SK-N-SH treated with all-trans-retinoic acid at 6 μM for 48 hours (cell line): ENCODE results near the gene CNPY1.
A peak's percentile ranks its signal among the peaks of the same experiment; 100 is the strongest.

Source experiments
- ATAC-seq: fragments of 200-7000 bp; cut with Tn5 transposase; 3 replicates; pipeline ENCODE4 v1.9.1; 2020; ENCODE audit warnings: mild to moderate bottlenecking, moderate library complexity
- ARNTL ChIP-seq: fragments of 450-650 bp; formaldehyde crosslinking; IDR thresholded peaks from 2 replicates; pipeline ENCODE4 v1.5.0; 2020; ENCODE audit warnings: low read depth, mild to moderate bottlenecking, moderate library complexity, borderline replicate concordance
- BACH2 ChIP-seq: fragments of 250-450 bp; sonication (Bioruptor Pico); IDR thresholded peaks from 2 replicates; pipeline ENCODE4 v1.9.0; 2021; ENCODE audit warnings: mild to moderate bottlenecking, borderline replicate concordance
- CREB5 ChIP-seq: fragments of 250-450 bp; sonication (Bioruptor Pico); IDR thresholded peaks from 2 replicates; pipeline ENCODE4 v1.5.1; 2020; ENCODE audit warnings: low read depth, mild to moderate bottlenecking, moderate library complexity
- CSDC2 ChIP-seq: fragments of 250-450 bp; sonication (Bioruptor Pico); IDR thresholded peaks from 2 replicates; pipeline ENCODE4 v1.5.0; 2020; ENCODE audit warnings: mild to moderate bottlenecking, moderate library complexity
- CSRNP3 ChIP-seq: fragments of 250-450 bp; sonication (Bioruptor Pico); IDR thresholded peaks from 2 replicates; pipeline ENCODE4 v1.5.1; 2021; ENCODE audit warnings: mild to moderate bottlenecking, moderate library complexity
- ESRRG ChIP-seq: fragments of 250-450 bp; sonication (Bioruptor Pico); IDR thresholded peaks from 2 replicates; pipeline ENCODE4 v1.6.1; 2021; ENCODE audit warnings: mild to moderate bottlenecking
- ISL1 ChIP-seq: fragments of 250-450 bp; sonication (Bioruptor Pico); IDR thresholded peaks from 2 replicates; pipeline ENCODE4 v2.1.2; 2022; ENCODE audit warnings: mild to moderate bottlenecking, moderate library complexity
- OSR1 ChIP-seq: fragments of 250-450 bp; sonication (Bioruptor Pico); IDR thresholded peaks from 2 replicates; pipeline ENCODE4 v1.8.0; 2022; ENCODE audit warnings: moderate library complexity, mild to moderate bottlenecking, inconsistent platforms
- PATZ1 ChIP-seq: fragments of 250-450 bp; sonication (Bioruptor Pico); IDR thresholded peaks from 2 replicates; pipeline ENCODE4 v1.8.0; 2020; ENCODE audit warnings: mild to moderate bottlenecking, moderate library complexity, borderline replicate concordance
- POU6F1 ChIP-seq: fragments of 250-450 bp; sonication (Bioruptor Pico); IDR thresholded peaks from 2 replicates; pipeline ENCODE4 v1.8.0; 2021; ENCODE audit warnings: low read depth, mild to moderate bottlenecking, moderate library complexity, borderline replicate concordance
- PPARA ChIP-seq: fragments of 250-450 bp; sonication (Bioruptor Pico); IDR thresholded peaks from 2 replicates; pipeline ENCODE4 v1.5.0; 2020; ENCODE audit warnings: mild to moderate bottlenecking, borderline replicate concordance
- SNAI2 ChIP-seq: fragments of 250-450 bp; sonication (Bioruptor Pico); IDR thresholded peaks from 2 replicates; pipeline ENCODE4 v1.5.0; 2020; ENCODE audit warnings: mild to moderate bottlenecking, moderate library complexity
- TCF4 ChIP-seq: fragments of 250-450 bp; sonication (Bioruptor Pico); IDR thresholded peaks from 2 replicates; pipeline ENCODE4 v1.8.0; 2021; ENCODE audit warnings: mild to moderate bottlenecking, moderate library complexity, borderline replicate concordance
- TOX ChIP-seq: fragments of 250-450 bp; sonication (Bioruptor Pico); IDR thresholded peaks from 2 replicates; pipeline ENCODE4 v1.8.0; 2021; ENCODE audit warnings: mild to moderate bottlenecking, moderate library complexity, borderline replicate concordance
- TSHZ2 ChIP-seq: fragments of 250-450 bp; sonication (Bioruptor Pico); IDR thresholded peaks from 2 replicates; pipeline ENCODE4 v1.5.0; 2020; ENCODE audit warnings: mild to moderate bottlenecking, moderate library complexity
- ZC3H10 ChIP-seq: fragments of 250-450 bp; sonication (Bioruptor Pico); IDR thresholded peaks from 2 replicates; pipeline ENCODE4 v1.5.1; 2021; ENCODE audit warnings: mild to moderate bottlenecking, moderate library complexity
- ZFP3 ChIP-seq: fragments of 250-450 bp; sonication (Bioruptor Pico); IDR thresholded peaks from 2 replicates; pipeline ENCODE4 v1.5.0; 2020; ENCODE audit warnings: mild to moderate bottlenecking, moderate library complexity
- ZFP30 ChIP-seq: fragments of 450-650 bp; formaldehyde crosslinking; IDR thresholded peaks from 2 replicates; pipeline ENCODE4 v1.5.0; 2022; ENCODE audit warnings: mild to moderate bottlenecking, moderate library complexity
- ZNF565 ChIP-seq: fragments of 450-650 bp; formaldehyde crosslinking; conservative IDR thresholded peaks from 2 replicates; pipeline ENCODE4 v1.5.0; 2020; ENCODE audit warnings: low read depth, mild to moderate bottlenecking, moderate library complexity
- ZNF70 ChIP-seq: fragments of 450-650 bp; formaldehyde crosslinking; IDR thresholded peaks from 2 replicates; pipeline ENCODE4 v1.5.0; 2020; ENCODE audit warnings: mild to moderate bottlenecking, moderate library complexity
- ZNF8 ChIP-seq: fragments of 450-650 bp; formaldehyde crosslinking; IDR thresholded peaks from 2 replicates; pipeline ENCODE4 v1.5.0; 2020; ENCODE audit warnings: mild to moderate bottlenecking, moderate library complexity

Gene CNPY1

DNA sequence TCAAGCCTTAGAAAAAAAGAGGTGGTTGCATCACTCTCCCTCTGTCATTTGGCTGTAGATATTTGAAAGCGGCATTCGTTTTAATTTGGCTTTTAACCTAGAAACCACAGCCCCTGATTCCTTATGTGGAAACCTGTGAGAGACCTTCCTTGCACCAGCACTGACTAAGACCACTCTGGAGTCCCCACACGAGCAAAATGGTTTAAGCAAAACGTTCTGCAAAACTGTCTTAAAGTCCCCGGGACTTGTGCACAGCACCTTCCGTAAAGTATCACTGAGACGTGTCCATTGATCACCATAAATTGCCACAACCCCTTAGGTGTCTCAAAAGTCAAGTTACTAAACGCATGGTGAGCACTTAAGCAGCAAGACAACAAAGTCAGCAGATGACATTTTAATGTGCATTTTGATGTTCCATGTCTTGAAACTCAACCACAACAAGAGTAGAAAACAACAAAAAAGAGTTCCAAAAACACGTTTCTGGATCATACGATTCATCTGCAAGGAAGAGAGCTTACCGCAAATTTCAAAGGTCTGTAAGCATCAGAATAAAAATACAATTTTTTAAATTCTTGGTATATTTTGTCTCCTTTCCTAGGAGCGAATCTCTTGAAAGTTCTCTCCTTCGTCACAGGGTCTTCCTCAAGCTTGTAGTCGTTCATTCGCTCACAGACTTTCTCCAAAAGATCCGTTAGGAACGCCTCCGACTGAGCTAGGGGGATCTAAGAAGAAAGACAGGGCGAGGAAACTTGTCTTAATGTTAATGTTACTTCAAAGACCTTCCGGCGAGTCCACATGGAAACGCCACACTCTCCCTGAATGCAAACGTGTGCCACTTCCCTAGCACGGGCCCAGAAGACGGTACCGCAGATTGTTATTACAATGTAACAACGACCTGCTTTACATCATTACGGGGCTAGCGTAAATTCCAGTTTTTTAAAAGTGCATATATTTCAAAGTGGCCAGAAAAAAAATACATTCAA, 37.7 kb downstream of the CNPY1 start:
- no peak for ATAC-seq
- TF ChIP-seq PPARA (CRISPR knock-in tag) (no peak), ESRRG (CRISPR knock-in tag) (no peak), ZFP3 (CRISPR knock-in tag) (no peak), BACH2 (no peak), ZNF8 (CRISPR knock-in tag) (no peak), ZC3H10 (no peak), ZFP30 (CRISPR knock-in tag) (no peak), CREB5 (CRISPR knock-in tag) (no peak), ARNTL (CRISPR knock-in tag) (no peak)
- TF ChIP-seq, all 23 proteins: peak for 0

DNA sequence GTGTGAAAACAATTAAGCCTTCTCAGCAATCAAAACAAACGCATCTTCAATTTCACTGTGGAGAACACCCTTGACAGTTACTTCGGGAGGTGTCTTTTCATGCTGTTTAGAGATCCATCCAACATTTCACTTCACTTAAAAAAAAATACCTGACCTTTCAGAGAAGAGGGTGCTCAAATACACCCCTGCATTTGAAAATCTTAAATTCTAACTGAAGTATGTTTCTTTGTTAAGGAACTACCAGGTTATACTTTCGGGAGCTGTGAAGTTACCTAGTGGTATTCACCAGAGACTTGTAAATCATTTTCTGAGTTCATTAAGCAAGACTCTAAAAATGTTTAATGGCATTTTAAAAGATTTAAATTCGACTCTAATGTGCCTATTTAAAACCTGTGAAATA, 38.8 kb downstream of the CNPY1 start:
- ATAC-seq, result no peak
- TF ChIP-seq ZC3H10, result no peak
- TF ChIP-seq CSRNP3 (CRISPR knock-in tag), result no peak
- no peak for TF ChIP-seq ZNF70 (CRISPR knock-in tag)

GRCh38 chr7:155506854-155507337, 39.5 kb downstream of the CNPY1 start:
- ATAC-seq, result peak; percentile 65
- no peak for TF ChIP-seq TCF4 (CRISPR knock-in tag)
- no peak for TF ChIP-seq ZC3H10
- no peak for TF ChIP-seq SNAI2
- no peak for TF ChIP-seq CSDC2
- no peak for TF ChIP-seq TOX (CRISPR knock-in tag)
- TF ChIP-seq ARNTL (CRISPR knock-in tag), result no peak
- TF ChIP-seq BACH2, result no peak
- TF ChIP-seq CREB5 (CRISPR knock-in tag), result no peak
- no peak for TF ChIP-seq ZNF565 (CRISPR knock-in tag)
- no peak for TF ChIP-seq ZFP30 (CRISPR knock-in tag)
- TF ChIP-seq POU6F1 (CRISPR knock-in tag), result no peak
- no peak for TF ChIP-seq ZNF8 (CRISPR knock-in tag)
- TF ChIP-seq PPARA (CRISPR knock-in tag), result no peak
- no peak for TF ChIP-seq OSR1 (CRISPR knock-in tag)

DNA sequence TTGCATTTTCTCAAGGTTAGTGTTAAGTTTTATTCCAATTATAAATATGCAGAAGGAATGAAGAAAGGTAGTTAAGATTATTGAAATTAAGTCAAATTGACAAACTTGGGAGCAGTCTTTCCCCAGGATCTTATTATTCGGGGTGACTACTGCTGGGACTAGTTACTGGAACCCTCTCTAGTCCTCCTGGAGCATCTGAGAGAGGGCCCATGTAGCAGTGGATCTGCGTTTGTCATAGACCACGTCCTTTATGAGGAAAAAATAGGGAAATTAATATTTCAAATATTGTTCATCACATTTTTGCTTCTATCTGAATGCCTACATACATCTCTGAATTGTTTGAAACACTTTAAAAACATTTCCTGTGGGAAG, 41.0 kb downstream of the CNPY1 start:
- no peak for ATAC-seq
- TF ChIP-seq CREB5 (CRISPR knock-in tag) (no peak), OSR1 (CRISPR knock-in tag) (no peak), BACH2 (no peak), TSHZ2 (no peak), ZNF70 (CRISPR knock-in tag) (no peak), ARNTL (CRISPR knock-in tag) (no peak), ZFP30 (CRISPR knock-in tag) (no peak), PATZ1 (CRISPR knock-in tag) (no peak), TOX (CRISPR knock-in tag) (no peak), TCF4 (CRISPR knock-in tag) (no peak), ISL1 (CRISPR knock-in tag) (no peak), PPARA (CRISPR knock-in tag) (no peak), ESRRG (CRISPR knock-in tag) (no peak), SNAI2 (no peak), ZC3H10 (no peak)
